ENCODE measurements around the gene AKIP1.

Gene AKIP1

DNA sequence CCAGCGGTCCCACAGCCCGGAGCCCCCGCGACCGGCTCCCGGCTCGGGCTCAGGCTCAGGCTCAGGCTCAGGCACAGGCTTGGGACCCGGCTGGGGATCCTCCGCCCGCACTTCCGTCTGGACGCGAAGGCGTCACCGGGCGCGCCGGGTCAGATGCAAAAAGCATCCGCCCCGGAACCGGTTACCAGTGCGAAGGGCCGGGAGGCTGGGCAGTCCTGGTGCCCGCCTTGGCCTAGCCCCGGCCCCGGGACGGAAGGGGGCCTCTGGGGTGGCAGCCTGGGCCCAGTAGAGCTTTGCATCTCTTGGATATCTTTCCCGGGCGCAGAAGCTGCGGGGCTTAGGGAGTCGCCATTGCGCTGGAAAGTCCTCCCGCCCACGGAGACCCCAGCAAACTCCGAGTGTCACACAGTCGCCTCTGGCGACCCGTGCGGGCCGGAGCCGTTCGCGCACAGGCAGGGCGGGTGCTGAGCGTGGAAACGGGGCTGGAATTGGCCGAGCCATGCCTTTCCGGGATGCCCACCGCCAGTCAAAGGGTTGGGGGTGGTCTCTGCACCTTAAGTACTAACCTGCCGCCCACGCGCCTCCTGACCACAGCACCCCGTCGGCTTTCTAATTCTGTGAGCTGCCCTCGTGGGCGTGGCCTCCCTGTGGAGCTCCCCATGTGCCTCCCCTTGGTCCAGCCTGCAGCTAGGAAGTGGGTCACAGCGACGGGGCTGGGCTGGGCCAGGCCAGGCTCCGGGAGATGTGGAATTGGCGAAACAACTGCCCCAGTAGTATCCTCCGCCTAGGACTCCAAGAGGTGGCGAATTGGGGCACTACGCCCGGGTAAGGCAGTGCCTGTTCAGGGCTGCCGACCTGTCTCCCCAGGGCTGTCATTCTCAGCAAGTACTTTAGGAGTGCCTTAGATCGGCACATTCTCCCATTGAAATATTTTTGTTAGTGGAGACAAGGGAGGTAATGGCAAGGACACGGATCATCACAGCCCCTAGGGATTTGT is 53.6 kb downstream of the AKIP1 start, which contains the start of gene TMEM9B:
Gene TMEM9B (minus strand): TSS at position 119 of the 997 bp plus-strand sequence. CDS start 129 bp downstream, outside the sequence.
- peak; percentile 94 for ATAC-seq

DNA sequence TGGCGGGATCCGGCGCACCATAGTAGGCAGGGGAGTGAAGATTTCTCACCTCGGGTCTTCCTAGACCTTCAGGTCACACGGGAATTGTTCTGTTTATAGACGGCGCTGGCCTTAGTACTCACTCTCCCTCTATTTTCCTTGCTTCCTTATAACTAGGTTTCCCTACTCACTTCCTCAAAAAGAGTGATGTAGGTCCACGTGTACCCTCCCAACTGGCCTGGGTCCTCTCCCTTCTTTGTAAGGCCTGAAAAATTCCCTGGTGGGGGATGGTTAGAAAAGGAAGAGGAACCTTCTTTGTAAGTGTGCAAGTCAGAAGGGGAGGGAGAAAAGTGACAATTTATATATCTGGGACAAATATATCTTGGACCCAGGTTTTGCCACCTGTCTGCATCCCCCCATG is 56.2 kb downstream of the AKIP1 start:
- Mint-ChIP-seq H3K4me1 (peaks cover 23% of the 10 kb centered on the region), H3K4me3 (no peak overlapping the region), H3K27ac (no peak overlapping the region), H3K36me3 (no peaks in the 10 kb centered on the region), H3K9me3 (no peaks in the 10 kb centered on the region), H3K27me3 (no peaks in the 10 kb centered on the region)
- ATAC-seq: no peak

More for the DNA sequence above, 53.6 kb downstream of the AKIP1 start, which contains the start of gene TMEM9B:
- Mint-ChIP-seq H3K9me3 (no peaks in the 10 kb centered on the region), H3K36me3 (peaks cover 5% of the 10 kb centered on the region), H3K27me3 (no peaks in the 10 kb centered on the region), H3K4me3 (peak within 1 kb of the TSS; percentile 91), H3K4me1 (peaks cover 29% of the 10 kb centered on the region), H3K27ac (peak within 1 kb of the TSS; percentile 91)

Measured in stimulated activated memory B cell treated with anti-CD40 and anti-IgM and Interleukin-4, amounts not matched to agents 10 μg/mL and 1 μg/mL and 100 μg/mL, for 72 hours (primary cell).